SHP77 (cell line): ENCODE results near the gene TCF19.
"Not testable (repeated sequence)": the region's sequence is repeated elsewhere in the genome, so short reads cannot be mapped to it uniquely, and the experiment has no call there.

Experiments used
- DNase-seq, 2 experiments: peaks; one replicate each; lab custom pipeline; 2025; lab: John Stamatoyannopoulos, UW

TCF19 gene

DNA sequence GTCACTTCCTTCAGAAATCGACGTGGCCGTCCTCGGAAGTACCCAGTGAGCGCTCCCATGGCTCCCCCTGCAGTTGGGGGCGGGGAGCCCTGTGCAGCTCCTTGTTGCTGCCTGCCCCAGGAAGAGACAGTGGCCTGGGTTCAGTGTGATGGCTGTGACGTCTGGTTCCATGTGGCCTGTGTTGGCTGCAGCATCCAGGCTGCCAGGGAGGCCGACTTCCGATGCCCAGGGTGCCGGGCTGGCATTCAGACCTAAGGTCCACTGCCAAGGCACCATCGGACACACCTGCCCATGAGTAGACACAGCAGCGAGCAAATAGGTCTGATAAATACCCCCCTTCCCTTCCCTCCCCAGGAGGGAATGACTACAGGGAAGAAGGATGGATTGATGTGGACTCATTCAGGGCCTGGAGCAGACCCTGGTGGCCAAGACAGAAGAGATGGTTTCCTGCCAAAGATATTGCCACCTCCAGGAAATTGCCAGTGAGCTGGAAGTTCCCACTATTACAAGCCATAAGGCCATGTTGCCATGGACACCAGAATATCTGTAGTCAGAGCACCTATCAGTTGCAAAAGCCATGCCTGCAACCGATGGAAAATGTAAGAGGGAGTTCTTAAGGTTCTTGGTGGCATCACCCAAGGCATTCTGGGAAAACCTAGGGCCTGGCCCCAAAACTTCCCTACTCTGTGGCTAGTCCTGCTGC lies 4.2 kb downstream of the TCF19 start:
- DNase-seq = no peak

GRCh38 chr6:31163922-31164321 lies 5.5 kb downstream of the TCF19 start:
- no peak for DNase-seq

DNA sequence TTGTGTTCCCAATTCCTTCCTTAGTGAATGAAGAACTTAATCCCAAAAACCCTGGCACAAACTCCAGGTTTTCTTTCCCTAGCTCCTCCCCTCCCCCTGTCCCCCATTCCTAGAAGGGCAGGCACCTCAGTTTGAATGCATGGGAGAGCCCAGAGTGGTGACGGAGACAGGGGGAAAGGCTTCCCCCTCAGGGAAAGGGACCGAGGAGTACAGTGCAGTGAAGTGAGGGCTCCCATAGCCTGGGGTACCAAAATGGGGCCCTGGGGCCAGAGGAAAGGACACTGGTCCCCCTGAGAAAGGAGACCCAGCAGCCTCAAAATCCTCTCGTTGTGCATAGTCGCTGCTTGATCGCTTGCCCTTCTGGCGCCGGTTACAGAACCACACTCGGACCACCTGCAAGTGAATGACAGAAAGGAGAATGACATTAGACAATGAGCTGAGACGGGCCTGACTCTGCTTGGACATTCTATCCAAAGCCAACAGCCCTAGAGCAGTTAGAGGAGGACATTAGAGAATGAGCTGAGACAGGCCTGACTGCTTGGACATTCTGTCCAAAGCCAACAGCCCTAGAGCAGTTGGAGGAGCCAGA lies 6.2 kb downstream of the TCF19 start:
- DNase-seq = not testable (repeated sequence)

GRCh38 chr6:31165064-31165832 lies 6.9 kb downstream of the TCF19 start:
- not testable (repeated sequence) for DNase-seq

- no peak for DNase-seq
Observed at GRCh38 chr6:31165986-31166385, 7.6 kb downstream of the TCF19 start.

- no peak for DNase-seq
Observed at GRCh38 chr6:31168606-31169005, 10.2 kb downstream of the TCF19 start.

GRCh38 chr6:31169123-31169857 lies 10.9 kb downstream of the TCF19 start:
- no peak for DNase-seq

- DNase-seq = not testable (repeated sequence)
Observed at GRCh38 chr6:31169858-31170599, 11.6 kb downstream of the TCF19 start.

- DNase-seq = no peak
Observed at GRCh38 chr6:31170600-31170881, 12.2 kb downstream of the TCF19 start, which contains the start of gene POU5F1. POU5F1 (minus strand) TSS chr6:31170682; CDS start chr6:31170620, 62 bp downstream.

GRCh38 chr6:31170987-31171671 lies 12.7 kb downstream of the TCF19 start:
- no peak for DNase-seq

- no peak for DNase-seq
Observed at GRCh38 chr6:31171931-31172905, 13.8 kb downstream of the TCF19 start.

GRCh38 chr6:31172973-31173384 lies 14.6 kb downstream of the TCF19 start:
- DNase-seq = no peak

GRCh38 chr6:31173406-31173805 lies 15.0 kb downstream of the TCF19 start:
- no peak for DNase-seq

DNA sequence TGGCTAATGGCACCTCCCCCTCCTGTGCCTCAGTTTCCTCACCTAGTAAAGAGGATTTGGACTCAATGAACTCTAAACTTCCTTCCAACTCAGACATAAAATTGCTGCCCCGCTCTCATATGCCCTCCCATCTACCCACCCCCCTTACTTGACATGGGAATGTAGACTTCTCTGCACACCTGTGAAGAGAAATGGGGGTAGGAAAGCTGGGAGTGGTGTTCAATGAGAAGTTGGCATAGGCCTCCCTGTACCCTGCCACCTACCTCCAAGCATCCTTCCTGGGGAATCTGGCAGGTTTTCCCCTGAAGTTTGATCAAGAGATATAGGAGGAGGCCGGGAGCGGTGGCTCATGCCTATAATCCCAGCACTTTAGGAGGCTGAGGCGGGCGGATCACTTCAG lies 16.0 kb downstream of the TCF19 start:
- DNase-seq = no peak

GRCh38 chr6:31175971-31176370 lies 17.6 kb downstream of the TCF19 start:
- DNase-seq = no peak

GRCh38 chr6:31178143-31179041 lies 20.0 kb downstream of the TCF19 start:
- no peak for DNase-seq

DNA sequence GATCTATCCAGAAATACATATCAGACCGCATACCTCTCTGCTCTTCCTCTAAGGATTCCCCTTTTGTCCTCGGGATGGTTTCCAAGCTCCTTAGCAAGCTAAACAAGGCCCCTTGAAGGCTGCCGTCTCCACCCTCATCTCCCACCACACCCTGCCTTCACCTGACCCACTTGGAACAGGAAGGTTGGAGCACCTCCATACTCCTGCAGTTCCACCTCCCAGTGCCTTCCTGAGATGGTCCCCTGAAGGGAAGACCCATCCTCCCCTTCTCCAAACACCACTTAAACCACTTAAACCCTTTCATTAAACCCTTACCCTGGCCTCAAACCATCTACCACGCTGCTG lies 20.6 kb downstream of the TCF19 start:
- DNase-seq = no peak

DNA sequence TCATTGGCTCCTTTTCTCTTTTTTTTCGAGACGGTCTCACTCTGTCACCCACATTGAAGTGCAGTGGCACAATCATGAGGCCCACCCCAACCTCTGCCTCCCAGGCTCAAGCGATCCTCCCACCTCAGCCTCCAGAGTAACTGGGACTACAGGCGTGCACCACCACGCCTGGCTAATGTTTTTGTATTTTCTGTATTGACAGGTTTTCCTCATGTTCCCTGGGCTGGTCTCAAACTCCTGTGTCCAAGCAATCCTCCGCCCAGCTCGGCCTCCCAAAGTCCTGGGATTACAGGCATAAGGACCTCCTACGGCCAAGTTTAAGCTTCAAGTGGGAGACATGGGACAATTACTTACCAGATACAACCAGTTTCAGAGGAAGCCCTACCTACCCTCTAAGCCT lies 21.5 kb downstream of the TCF19 start:
- DNase-seq = no peak

- DNase-seq = no peak
Observed at GRCh38 chr6:31180500-31180899, 22.1 kb downstream of the TCF19 start.
